Right lobe of liver (tissue), 6 donors: ENCODE data around the gene ARID3A. TPM values are rescaled to one million over a fixed set of nuclear protein-coding genes. Genes with fewer than 3 reads are reported as not detected.
A peak's percentile ranks its signal among the peaks of the same experiment; 100 is the strongest.

ENCODE experiments used
- ATAC-seq, 4 donors: fragments of 200-7000 bp; cut with Tn5 transposase; one replicate each; pipeline ENCODE4 v1.9.1; 2020; ENCODE audit warnings: mild to moderate bottlenecking in 4 of 4, moderate library complexity in 4 of 4
- DNase-seq, 3 donors: peaks; one replicate each; pipeline ENCODE4 v3.0.0-alpha.2; 2020
- H3K27ac ChIP-seq, 3 donors: fragments of 200-600 bp; one replicate each; pipeline ENCODE4 v1.8.0; 2022
- H3K27me3 ChIP-seq, 2 donors: fragments of 200-600 bp; one replicate each; pipeline ENCODE4 v1.8.0; 2022
- H3K36me3 ChIP-seq, 4 donors: fragments of 200-600 bp; sonication (generic) in 1 of 4; one replicate each; pipeline versions ENCODE4 v1.5.1 to v1.8.0; 2017 to 2022; ENCODE audit warnings: control low read depth in 1 of 4
- H3K4me1 ChIP-seq, 4 donors: fragments of 200-600 bp; sonication (generic) in 1 of 4; one replicate each; pipeline versions ENCODE4 v1.5.1 to v1.8.0; 2017 to 2022; ENCODE audit warnings: control low read depth in 1 of 4
- H3K4me3 ChIP-seq, 3 donors: fragments of 200-600 bp; one replicate each; pipeline ENCODE4 v1.8.0; 2022
- H3K9me3 ChIP-seq, 4 donors: fragments of 200-600 bp; sonication (generic) in 1 of 4; one replicate each; pipeline versions ENCODE4 v1.5.1 to v1.8.0; 2017 to 2022; ENCODE audit warnings: control low read depth in 1 of 4
- POLR2A ChIP-seq: fragments of 450-650 bp; IDR thresholded peaks from one replicate; pipeline ENCODE4 v1.6.1; 2017; ENCODE audit warnings: antibody characterized with exemption, mild to moderate bottlenecking
- WGBS: methylation state at CpG from one replicate; pipeline ENCODE4 v1.1.6; 2018; ENCODE audit warnings: low coverage, low lambda C conversion rate; ENCODE audit not compliant: insufficient coverage; ENCODE audit errors: missing lambda C conversion rate; 5-methylcytosine and 5-hydroxymethylcytosine counted together
- intact Hi-C, 2 donors: fragments of 100-400 bp; cut with DNase I; formaldehyde crosslinking; loops; one replicate each; pipeline versions ENCODE4 v1.11.2 to v1.14.1; 2022
- total RNA-seq, 6 experiments: library from RNA; depleted of rRNA in 2 of 6; stranded (reverse); fragments of >200 nt in 2 of 6; fragmentation: NEBNext Ultra II Directional in 3 of 6; extraction: Animal tissue kit (Norgen Biotek cat#: 25700) in 3 of 6; gene quantifications; one replicate each; pipeline versions ENCODE4 v1.1.0 to v1.2.4, GENCODE V29; 2016 to 2023
- TF ChIP-seq, protein P1 (sequence below), 4 donors: fragments of 200-600 bp in 3 of 4; fragments of 450-650 bp in 1 of 4; IDR thresholded peaks; one replicate each; pipeline versions ENCODE4 v1.5.1 to v1.8.0; 2016 to 2022; ENCODE audit warnings: antibody characterized with exemption in 4 of 4, mild to moderate bottlenecking in 2 of 4
- donor health status: DM: no; HTN: yes; CAD: no.
- donor health status: DM: no; HTN: no; CAD: no.
- donor health status: DM: no; HTN: no; CAD: no.
- donor health status: DM: no; HTN: yes; CAD: no.
- donor health status: DM: no; HTN: yes; CAD: no.

The ARID3A gene
- total RNA-seq, 6 experiments from 2014 or later, result 0.74 to 5.3 (median 1.9) TPM

DNA sequence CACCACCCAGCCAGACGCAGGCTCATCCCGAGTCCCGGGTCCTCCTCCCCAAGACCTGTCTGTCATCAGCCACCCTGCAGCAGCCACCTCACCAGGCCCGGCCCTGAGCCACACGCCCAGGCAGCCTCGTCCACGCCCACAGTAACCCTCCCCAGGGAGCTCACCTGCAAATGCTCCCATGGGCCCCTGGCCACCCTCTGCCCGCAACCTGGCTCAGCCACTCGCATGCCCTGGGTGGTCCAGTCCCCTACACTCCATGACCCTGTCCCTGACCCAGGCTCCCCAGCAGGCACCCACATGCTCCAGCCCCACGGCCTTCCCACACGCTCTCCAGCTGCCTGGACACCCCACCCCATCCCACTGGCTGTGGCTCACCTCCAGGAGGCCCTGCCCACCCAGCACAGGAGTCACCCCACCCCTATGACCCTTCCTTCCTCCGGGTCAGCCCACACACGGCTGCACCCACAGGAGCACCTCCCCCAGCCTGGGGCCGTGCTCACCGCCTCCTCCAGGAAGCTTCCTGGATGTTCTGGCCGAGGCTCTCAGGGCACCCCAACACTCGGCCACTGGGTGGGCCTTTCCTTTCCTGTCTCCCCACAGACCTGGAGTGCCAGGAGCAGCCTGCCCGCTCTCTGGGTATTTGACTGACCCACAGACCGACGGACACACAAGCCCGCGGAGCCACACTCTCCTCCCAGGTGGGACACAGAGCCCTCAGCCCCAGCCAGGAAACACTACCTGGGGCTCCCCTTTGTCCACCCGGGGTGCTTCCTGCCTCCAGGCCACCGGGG, 91.5 kb downstream of the ARID3A start:
- intact Hi-C loops, result no loop called here
- no peak for TF ChIP-seq POLR2A
- TF ChIP-seq, protein P1, sequence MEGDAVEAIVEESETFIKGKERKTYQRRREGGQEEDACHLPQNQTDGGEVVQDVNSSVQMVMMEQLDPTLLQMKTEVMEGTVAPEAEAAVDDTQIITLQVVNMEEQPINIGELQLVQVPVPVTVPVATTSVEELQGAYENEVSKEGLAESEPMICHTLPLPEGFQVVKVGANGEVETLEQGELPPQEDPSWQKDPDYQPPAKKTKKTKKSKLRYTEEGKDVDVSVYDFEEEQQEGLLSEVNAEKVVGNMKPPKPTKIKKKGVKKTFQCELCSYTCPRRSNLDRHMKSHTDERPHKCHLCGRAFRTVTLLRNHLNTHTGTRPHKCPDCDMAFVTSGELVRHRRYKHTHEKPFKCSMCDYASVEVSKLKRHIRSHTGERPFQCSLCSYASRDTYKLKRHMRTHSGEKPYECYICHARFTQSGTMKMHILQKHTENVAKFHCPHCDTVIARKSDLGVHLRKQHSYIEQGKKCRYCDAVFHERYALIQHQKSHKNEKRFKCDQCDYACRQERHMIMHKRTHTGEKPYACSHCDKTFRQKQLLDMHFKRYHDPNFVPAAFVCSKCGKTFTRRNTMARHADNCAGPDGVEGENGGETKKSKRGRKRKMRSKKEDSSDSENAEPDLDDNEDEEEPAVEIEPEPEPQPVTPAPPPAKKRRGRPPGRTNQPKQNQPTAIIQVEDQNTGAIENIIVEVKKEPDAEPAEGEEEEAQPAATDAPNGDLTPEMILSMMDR (IDR thresholded peaks at IDR 0.05), result no peak
- no peak for ATAC-seq
- no peak overlapping the region for H3K4me3 ChIP-seq
- H3K36me3 ChIP-seq, result peaks cover 0 to 16% (median 5%) of the 10 kb centered on the region in 4 donors
- no peaks in the 10 kb centered on the region for H3K9me3 ChIP-seq
- H3K4me1 ChIP-seq, result peaks cover 0 to 40% (median 11%) of the 10 kb centered on the region in 4 donors
- peak overlapping the region in 1 of 3 donors; percentile 33 for H3K27ac ChIP-seq
- 56% methylated on average over 5 of the region's 24 CpGs for WGBS
- H3K27me3 ChIP-seq, result no peaks in the 10 kb centered on the region
- DNase-seq, result peak in 1 of 3 donors; percentile 35

GRCh38 chr19:1017906-1018305, 92.1 kb downstream of the ARID3A start:
- Histone ChIP-seq H3K27me3 (no peaks in the 10 kb centered on the region), H3K4me1 (peaks cover 0 to 45% (median 11%) of the 10 kb centered on the region in 4 donors), H3K27ac (peak overlapping the region in 1 of 3 donors; percentile 33), H3K36me3 (peaks cover 0 to 10% (median 3%) of the 10 kb centered on the region in 4 donors), H3K9me3 (no peaks in the 10 kb centered on the region), H3K4me3 (no peak overlapping the region)
- DNase-seq (peak in 1 of 3 donors; percentile 27), ATAC-seq (no peak)
- TF ChIP-seq, protein P1 (IDR thresholded peaks at IDR 0.05), result no peak
- TF ChIP-seq POLR2A, result no peak
- intact Hi-C loops, result no loop called here
- WGBS, result 65% methylated on average over 6 of the region's 9 CpGs

GRCh38 chr19:1018393-1018792, 92.6 kb downstream of the ARID3A start:
- no CpG with 5 or more reads among the region's 5 CpGs for WGBS
- Histone ChIP-seq H3K36me3 (peaks cover 0 to 6% (median under 1%) of the 10 kb centered on the region in 4 donors), H3K9me3 (no peaks in the 10 kb centered on the region), H3K4me1 (peaks cover 0 to 47% (median 11%) of the 10 kb centered on the region in 4 donors), H3K27me3 (no peaks in the 10 kb centered on the region), H3K4me3 (no peak overlapping the region), H3K27ac (no peak overlapping the region)
- DNase-seq (no peak), ATAC-seq (no peak)
- intact Hi-C loops, result no loop called here
- TF ChIP-seq, protein P1 (IDR thresholded peaks at IDR 0.05), result no peak
- no peak for TF ChIP-seq POLR2A

GRCh38 chr19:1018932-1019615, 93.2 kb downstream of the ARID3A start:
- Histone ChIP-seq H3K36me3 (peaks cover 0 to under 1% (median 0%) of the 10 kb centered on the region in 4 donors), H3K4me1 (peaks cover 0 to 47% (median 11%) of the 10 kb centered on the region in 4 donors), H3K27ac (peak overlapping the region in 1 of 3 donors; percentile 94), H3K4me3 (peak overlapping the region; percentile 72 to 81 (median 72)), H3K9me3 (no peaks in the 10 kb centered on the region), H3K27me3 (no peaks in the 10 kb centered on the region)
- DNase-seq (peak in 1 of 3 donors; percentile 25), ATAC-seq (no peak)
- TF ChIP-seq, protein P1 (IDR thresholded peaks at IDR 0.05), result no peak
- no peak for TF ChIP-seq POLR2A
- WGBS, result 5% methylated on average over 3 of the region's 17 CpGs
- intact Hi-C loops, result no loop called here
